ENCODE data around the gene MSH3. TPM values are rescaled to one million over a fixed set of nuclear protein-coding genes. Genes with fewer than 3 reads are reported as not detected.

MSH3 gene
- total RNA-seq, 1 donor from 2014 or later: 20.2 TPM

GRCh38 chr5:80752427-80752826 lies 98.0 kb downstream of the MSH3 start:
- peaks cover 47% of the 10 kb centered on the region for H3K36me3 Mint-ChIP-seq (ENCODE audit: low read depth)
- H3K27me3 Mint-ChIP-seq (ENCODE audit: insufficient read depth): no peaks in the 10 kb centered on the region
- no peak overlapping the region for H3K27ac Mint-ChIP-seq
- no peak overlapping the region for H3K4me3 Mint-ChIP-seq
- peaks cover 34% of the 10 kb centered on the region for H3K4me1 Mint-ChIP-seq (ENCODE audit: low read depth)
- DNase-seq (ENCODE audit: low spot score): no peak
- intact Hi-C loops (cut with micrococcal nuclease): loop anchor here (10.0 kb wide), 1 partner anchor 1222 kb away; the partner anchor contains the start of gene ATG10
- peaks cover 19% of the 10 kb centered on the region for H3K9me3 Mint-ChIP-seq

GRCh38 chr5:80753712-80754111 lies 99.3 kb downstream of the MSH3 start:
- Mint-ChIP-seq H3K27ac (no peak overlapping the region), H3K9me3 (peaks cover 25% of the 10 kb centered on the region), H3K4me3 (no peak overlapping the region), H3K36me3 (ENCODE audit: low read depth) (peaks cover 46% of the 10 kb centered on the region), H3K4me1 (ENCODE audit: low read depth) (peaks cover 46% of the 10 kb centered on the region), H3K27me3 (ENCODE audit: insufficient read depth) (no peaks in the 10 kb centered on the region)
- intact Hi-C loops (cut with micrococcal nuclease): loop anchor here (1.0 to 10.0 kb wide), 2 partner anchors 9 to 1221 kb away; partner anchors contain the start of gene ATG10
- no peak for DNase-seq (ENCODE audit: low spot score)

GRCh38 chr5:80754900-80755299 lies 100.4 kb downstream of the MSH3 start:
- Mint-ChIP-seq H3K4me3 (peak overlapping the region; percentile 68), H3K27me3 (ENCODE audit: insufficient read depth) (no peaks in the 10 kb centered on the region), H3K27ac (peak overlapping the region; percentile 97), H3K9me3 (peaks cover 22% of the 10 kb centered on the region), H3K36me3 (ENCODE audit: low read depth) (peaks cover 44% of the 10 kb centered on the region), H3K4me1 (ENCODE audit: low read depth) (peaks cover 58% of the 10 kb centered on the region)
- peak; percentile 16 for DNase-seq (ENCODE audit: low spot score)
- intact Hi-C loops (cut with micrococcal nuclease): loop anchor here (1.0 to 10.0 kb wide), 10 partner anchors 7 to 1220 kb away; partner anchors contain the start of genes ATG10, DHFR, MSH3 and TENT2

GRCh38 chr5:80755626-80756025 lies 101.2 kb downstream of the MSH3 start:
- Mint-ChIP-seq H3K27me3 (ENCODE audit: insufficient read depth) (no peaks in the 10 kb centered on the region), H3K27ac (peak overlapping the region; percentile 97), H3K4me1 (ENCODE audit: low read depth) (peaks cover 65% of the 10 kb centered on the region), H3K4me3 (peak overlapping the region; percentile 68), H3K36me3 (ENCODE audit: low read depth) (peaks cover 42% of the 10 kb centered on the region), H3K9me3 (peaks cover 18% of the 10 kb centered on the region)
- intact Hi-C loops (cut with micrococcal nuclease): loop anchor here (1.0 to 10.0 kb wide), 10 partner anchors 33 to 1219 kb away; partner anchors contain the start of genes ATG10, DHFR, MSH3 and TENT2
- peak; percentile 55 for DNase-seq (ENCODE audit: low spot score)

- Mint-ChIP-seq H3K27me3 (ENCODE audit: insufficient read depth) (no peaks in the 10 kb centered on the region), H3K9me3 (peaks cover 15% of the 10 kb centered on the region), H3K36me3 (ENCODE audit: low read depth) (peaks cover 41% of the 10 kb centered on the region), H3K4me3 (peak overlapping the region; percentile 21), H3K4me1 (ENCODE audit: low read depth) (peaks cover 72% of the 10 kb centered on the region), H3K27ac (peak overlapping the region; percentile 97)
- DNase-seq (ENCODE audit: low spot score): no peak
- intact Hi-C loops (cut with micrococcal nuclease): loop anchor here (2.0 to 10.0 kb wide), 5 partner anchors 33 to 1219 kb away; partner anchors contain the start of genes ATG10, TENT2 and ZCCHC9
These were observed 101.8 kb downstream of the MSH3 start for GRCh38 chr5:80756292-80756691.

GRCh38 chr5:80757290-80757689 lies 102.8 kb downstream of the MSH3 start:
- peaks cover 38% of the 10 kb centered on the region for H3K36me3 Mint-ChIP-seq (ENCODE audit: low read depth)
- peak overlapping the region; percentile 15 for H3K4me3 Mint-ChIP-seq

GRCh38 chr5:80759866-80760577 lies 105.6 kb downstream of the MSH3 start:
- peaks cover 9% of the 10 kb centered on the region for H3K9me3 Mint-ChIP-seq
- intact Hi-C loops (cut with micrococcal nuclease): loop anchor here (5.0 to 10.0 kb wide), 4 partner anchors 48 to 1215 kb away; partner anchors contain the start of genes ATG10, TENT2 and ZCCHC9
- peaks cover 41% of the 10 kb centered on the region for H3K36me3 Mint-ChIP-seq (ENCODE audit: low read depth)
- H3K4me1 Mint-ChIP-seq (ENCODE audit: low read depth): peaks cover 82% of the 10 kb centered on the region
- H3K4me3 Mint-ChIP-seq: peak overlapping the region; percentile 39
- no peaks in the 10 kb centered on the region for H3K27me3 Mint-ChIP-seq (ENCODE audit: insufficient read depth)
- H3K27ac Mint-ChIP-seq: peak overlapping the region; percentile 92
- DNase-seq (ENCODE audit: low spot score): no peak

More at GRCh38 chr5:80757290-80757689, 102.8 kb downstream of the MSH3 start:
- intact Hi-C loops (cut with micrococcal nuclease): loop anchor here (1.0 to 10.0 kb wide), 6 partner anchors 32 to 1218 kb away; partner anchors contain the start of genes ATG10, TENT2 and ZCCHC9
- Mint-ChIP-seq H3K27me3 (ENCODE audit: insufficient read depth) (no peaks in the 10 kb centered on the region), H3K9me3 (peaks cover 15% of the 10 kb centered on the region), H3K4me1 (ENCODE audit: low read depth) (peaks cover 78% of the 10 kb centered on the region), H3K27ac (peak overlapping the region; percentile 66)
- DNase-seq (ENCODE audit: low spot score): no peak

GRCh38 chr5:80760680-80761079 lies 106.2 kb downstream of the MSH3 start:
- Mint-ChIP-seq H3K4me1 (ENCODE audit: low read depth) (peaks cover 76% of the 10 kb centered on the region), H3K9me3 (peaks cover 9% of the 10 kb centered on the region), H3K36me3 (ENCODE audit: low read depth) (peaks cover 44% of the 10 kb centered on the region), H3K27me3 (ENCODE audit: insufficient read depth) (no peaks in the 10 kb centered on the region), H3K4me3 (peak overlapping the region; percentile 4), H3K27ac (peak overlapping the region; percentile 92)
- intact Hi-C loops (cut with micrococcal nuclease): no loop called here
- DNase-seq (ENCODE audit: low spot score): no peak

GRCh38 chr5:80761176-80761575 lies 106.7 kb downstream of the MSH3 start:
- no peak for DNase-seq (ENCODE audit: low spot score)
- Mint-ChIP-seq H3K9me3 (peaks cover 9% of the 10 kb centered on the region), H3K27ac (peak overlapping the region; percentile 92), H3K27me3 (ENCODE audit: insufficient read depth) (no peaks in the 10 kb centered on the region), H3K4me1 (ENCODE audit: low read depth) (peaks cover 71% of the 10 kb centered on the region), H3K4me3 (no peak overlapping the region), H3K36me3 (ENCODE audit: low read depth) (peaks cover 45% of the 10 kb centered on the region)
- intact Hi-C loops (cut with micrococcal nuclease): no loop called here

- no peaks in the 10 kb centered on the region for H3K27me3 Mint-ChIP-seq (ENCODE audit: insufficient read depth)
- peaks cover 9% of the 10 kb centered on the region for H3K9me3 Mint-ChIP-seq
- H3K4me3 Mint-ChIP-seq: no peak overlapping the region
- peaks cover 42% of the 10 kb centered on the region for H3K36me3 Mint-ChIP-seq (ENCODE audit: low read depth)
- intact Hi-C loops (cut with micrococcal nuclease): loop anchor here (1.0 kb wide), 1 partner anchor 8 kb away; no protein-coding TSS in a partner anchor
- H3K27ac Mint-ChIP-seq: no peak overlapping the region
- DNase-seq (ENCODE audit: low spot score): no peak
- H3K4me1 Mint-ChIP-seq (ENCODE audit: low read depth): peaks cover 63% of the 10 kb centered on the region
These were observed 107.5 kb downstream of the MSH3 start for GRCh38 chr5:80761966-80762365.

- Mint-ChIP-seq H3K4me3 (no peak overlapping the region), H3K36me3 (ENCODE audit: low read depth) (peaks cover 39% of the 10 kb centered on the region)
- intact Hi-C loops (cut with micrococcal nuclease): loop anchor here (1.0 kb wide), 1 partner anchor 8 kb away; no protein-coding TSS in a partner anchor
These were observed 108.1 kb downstream of the MSH3 start for GRCh38 chr5:80762573-80762972.

GRCh38 chr5:80763211-80763610 lies 108.8 kb downstream of the MSH3 start:
- H3K27me3 Mint-ChIP-seq (ENCODE audit: insufficient read depth): no peaks in the 10 kb centered on the region
- no peak overlapping the region for H3K4me3 Mint-ChIP-seq
- H3K9me3 Mint-ChIP-seq: peaks cover 4% of the 10 kb centered on the region
- H3K4me1 Mint-ChIP-seq (ENCODE audit: low read depth): peaks cover 50% of the 10 kb centered on the region
- peaks cover 38% of the 10 kb centered on the region for H3K36me3 Mint-ChIP-seq (ENCODE audit: low read depth)
- H3K27ac Mint-ChIP-seq: no peak overlapping the region
- intact Hi-C loops (cut with micrococcal nuclease): no loop called here
- no peak for DNase-seq (ENCODE audit: low spot score)

More at GRCh38 chr5:80762573-80762972, 108.1 kb downstream of the MSH3 start:
- peaks cover 9% of the 10 kb centered on the region for H3K9me3 Mint-ChIP-seq
- no peak overlapping the region for H3K27ac Mint-ChIP-seq
- no peak for DNase-seq (ENCODE audit: low spot score)
- no peaks in the 10 kb centered on the region for H3K27me3 Mint-ChIP-seq (ENCODE audit: insufficient read depth)
- peaks cover 57% of the 10 kb centered on the region for H3K4me1 Mint-ChIP-seq (ENCODE audit: low read depth)
